ENCODE measurements around the gene C2CD4C.
"Not testable (repeated sequence)": the region's sequence is repeated elsewhere in the genome, so short reads cannot be mapped to it uniquely, and the experiment has no call there.

The C2CD4C gene

GRCh38 chr19:438416-438958 lies 29.5 kb upstream of the C2CD4C start:
- no peak for DNase-seq (ENCODE audit: low read depth in 2 of 2)

- DNase-seq (ENCODE audit: low read depth in 2 of 2) = no peak
Measured at GRCh38 chr19:437041-437440, 28.1 kb upstream of the C2CD4C start.

GRCh38 chr19:436413-436950 lies 27.5 kb upstream of the C2CD4C start:
- DNase-seq (ENCODE audit: low read depth in 2 of 2) = no peak

- DNase-seq (ENCODE audit: low read depth in 2 of 2) = no peak
Measured at GRCh38 chr19:435707-436412, 26.9 kb upstream of the C2CD4C start.

- no peak for DNase-seq (ENCODE audit: low read depth in 2 of 2)
Measured at GRCh38 chr19:435056-435706, 26.2 kb upstream of the C2CD4C start.

GRCh38 chr19:434152-434960 lies 25.4 kb upstream of the C2CD4C start:
- DNase-seq (ENCODE audit: low read depth in 2 of 2) = no peak

- DNase-seq (ENCODE audit: low read depth in 2 of 2) = no peak
Measured at GRCh38 chr19:430701-431100, 21.8 kb upstream of the C2CD4C start.

GRCh38 chr19:428149-428548 lies 19.2 kb upstream of the C2CD4C start:
- no peak for DNase-seq (ENCODE audit: low read depth in 2 of 2)

GRCh38 chr19:427675-428074 lies 18.7 kb upstream of the C2CD4C start:
- DNase-seq (ENCODE audit: low read depth in 2 of 2) = not testable (repeated sequence)

- no peak for DNase-seq (ENCODE audit: low read depth in 2 of 2)
Measured at GRCh38 chr19:426725-427445, 17.9 kb upstream of the C2CD4C start.

GRCh38 chr19:425056-425455 lies 16.1 kb upstream of the C2CD4C start:
- no peak for DNase-seq (ENCODE audit: low read depth in 2 of 2)

GRCh38 chr19:424546-424945 lies 15.6 kb upstream of the C2CD4C start:
- no peak for DNase-seq (ENCODE audit: low read depth in 2 of 2)

- DNase-seq (ENCODE audit: low read depth in 2 of 2) = no peak
Measured at GRCh38 chr19:423691-424466, 14.9 kb upstream of the C2CD4C start.

GRCh38 chr19:422917-423226 lies 13.9 kb upstream of the C2CD4C start:
- not testable (repeated sequence) for DNase-seq (ENCODE audit: low read depth in 2 of 2)

- no peak for DNase-seq (ENCODE audit: low read depth in 2 of 2)
Measured at GRCh38 chr19:422213-422916, 13.4 kb upstream of the C2CD4C start.

- no peak for DNase-seq (ENCODE audit: low read depth in 2 of 2)
Measured at GRCh38 chr19:419721-420515, 11.0 kb upstream of the C2CD4C start.

GRCh38 chr19:418761-419671 lies 10.1 kb upstream of the C2CD4C start:
- no peak for DNase-seq (ENCODE audit: low read depth in 2 of 2)

- no peak for DNase-seq (ENCODE audit: low read depth in 2 of 2)
Measured at GRCh38 chr19:416416-416815, 7.5 kb upstream of the C2CD4C start.

Measured in activated CD4-positive, alpha-beta T cell treated with anti-CD3 and anti-CD28 coated beads for 24 hours (primary cell).